Hepatocyte (in vitro differentiated cells): Measurements from ENCODE around the gene CCNI.

Experiments used
- EZH2 ChIP-seq: fragments of 200-600 bp; sonication (generic); IDR thresholded peaks from 2 replicates; pipeline ENCODE4 v1.6.1; 2016; ENCODE audit warnings: antibody characterized with exemption, mild to moderate bottlenecking, borderline replicate concordance
- TF ChIP-seq, protein P1 (sequence below): fragments of 200-600 bp; sonication (generic); IDR thresholded peaks from 2 replicates; pipeline ENCODE4 v1.5.1; 2016; ENCODE audit warnings: antibody characterized with exemption, mild to moderate bottlenecking; ENCODE audit not compliant: poor library complexity

DNA sequence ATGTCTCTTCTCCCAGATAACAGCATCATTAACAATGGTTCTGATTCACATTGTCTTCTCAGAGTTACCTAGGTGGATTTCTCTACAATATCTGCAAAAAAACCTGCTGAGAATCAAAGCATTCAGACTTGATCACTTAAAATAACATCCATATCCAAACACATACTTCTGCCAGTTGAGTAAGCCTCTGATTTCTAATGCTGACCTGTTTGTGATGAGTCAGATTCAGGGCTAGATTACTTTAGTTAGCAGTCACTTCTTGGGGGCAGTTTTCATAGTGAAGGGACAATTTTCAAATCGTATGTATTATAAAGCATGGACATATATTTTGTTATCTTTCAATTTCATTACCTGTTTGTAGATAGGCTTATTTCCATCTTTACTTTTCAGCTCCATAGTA lies 35.5 kb downstream of the CCNI start:
- TF ChIP-seq, protein P1, sequence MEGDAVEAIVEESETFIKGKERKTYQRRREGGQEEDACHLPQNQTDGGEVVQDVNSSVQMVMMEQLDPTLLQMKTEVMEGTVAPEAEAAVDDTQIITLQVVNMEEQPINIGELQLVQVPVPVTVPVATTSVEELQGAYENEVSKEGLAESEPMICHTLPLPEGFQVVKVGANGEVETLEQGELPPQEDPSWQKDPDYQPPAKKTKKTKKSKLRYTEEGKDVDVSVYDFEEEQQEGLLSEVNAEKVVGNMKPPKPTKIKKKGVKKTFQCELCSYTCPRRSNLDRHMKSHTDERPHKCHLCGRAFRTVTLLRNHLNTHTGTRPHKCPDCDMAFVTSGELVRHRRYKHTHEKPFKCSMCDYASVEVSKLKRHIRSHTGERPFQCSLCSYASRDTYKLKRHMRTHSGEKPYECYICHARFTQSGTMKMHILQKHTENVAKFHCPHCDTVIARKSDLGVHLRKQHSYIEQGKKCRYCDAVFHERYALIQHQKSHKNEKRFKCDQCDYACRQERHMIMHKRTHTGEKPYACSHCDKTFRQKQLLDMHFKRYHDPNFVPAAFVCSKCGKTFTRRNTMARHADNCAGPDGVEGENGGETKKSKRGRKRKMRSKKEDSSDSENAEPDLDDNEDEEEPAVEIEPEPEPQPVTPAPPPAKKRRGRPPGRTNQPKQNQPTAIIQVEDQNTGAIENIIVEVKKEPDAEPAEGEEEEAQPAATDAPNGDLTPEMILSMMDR, result no peak
- no peak for TF ChIP-seq EZH2
